ENCODE data around the gene LAMC3.
A peak's percentile ranks its signal among the peaks of the same experiment; 100 is the strongest.
"Not testable (repeated sequence)": the region's sequence is repeated elsewhere in the genome, so short reads cannot be mapped to it uniquely, and the experiment has no call there.

LAMC3 gene

GRCh38 chr9:131084661-131085369 lies 75.8 kb downstream of the LAMC3 start:
- no peak for DNase-seq

GRCh38 chr9:131085370-131086122 lies 76.6 kb downstream of the LAMC3 start:
- DNase-seq, result no peak

- DNase-seq, result no peak
Measured at GRCh38 chr9:131087354-131087893, 78.5 kb downstream of the LAMC3 start.

GRCh38 chr9:131090025-131090787 lies 81.2 kb downstream of the LAMC3 start:
- no peak for DNase-seq

- no peak for DNase-seq
Measured at GRCh38 chr9:131091352-131091992, 82.5 kb downstream of the LAMC3 start.

GRCh38 chr9:131092030-131092429 lies 83.1 kb downstream of the LAMC3 start:
- DNase-seq, result no peak

- no peak for DNase-seq
Measured at GRCh38 chr9:131092548-131093440, 83.8 kb downstream of the LAMC3 start.

GRCh38 chr9:131094015-131094414 lies 85.0 kb downstream of the LAMC3 start:
- no peak for DNase-seq

- no peak for DNase-seq
Measured at GRCh38 chr9:131094622-131095021, 85.6 kb downstream of the LAMC3 start.

GRCh38 chr9:131095666-131096268 lies 86.8 kb downstream of the LAMC3 start:
- DNase-seq, result no peak

GRCh38 chr9:131096269-131097125 lies 87.5 kb downstream of the LAMC3 start, which contains the start of gene AIF1L:
AIF1L (plus strand) TSS chr9:131096531; CDS start chr9:131096630, 99 bp downstream.
- peak; percentile 42 to 48 for DNase-seq

GRCh38 chr9:131097126-131097947 lies 88.4 kb downstream of the LAMC3 start:
- DNase-seq, result no peak

- DNase-seq, result no peak
Measured at GRCh38 chr9:131097948-131098278, 88.9 kb downstream of the LAMC3 start.

- no peak for DNase-seq
Measured at GRCh38 chr9:131098391-131099101, 89.6 kb downstream of the LAMC3 start.

- no peak for DNase-seq
Measured at GRCh38 chr9:131099102-131099606, 90.2 kb downstream of the LAMC3 start.

- DNase-seq, result not testable (repeated sequence)
Measured at GRCh38 chr9:131099845-131100244, 90.9 kb downstream of the LAMC3 start.

GRCh38 chr9:131100445-131100844 lies 91.5 kb downstream of the LAMC3 start:
- no peak for DNase-seq

- DNase-seq, result no peak
Measured at GRCh38 chr9:131101207-131101964, 92.4 kb downstream of the LAMC3 start.
